Fibroblast of the aortic adventitia (primary cell): Measurements from ENCODE around the gene SBDS. TPM values are rescaled to one million over a fixed set of nuclear protein-coding genes. Genes with fewer than 3 reads are reported as not detected.
"Not testable (repeated sequence)": the region's sequence is repeated elsewhere in the genome, so short reads cannot be mapped to it uniquely, and the experiment has no call there.

Experiments
- DNase-seq: peaks from one replicate; pipeline ENCODE4 v3.0.0-alpha.2; 2010; ENCODE audit warnings: low read depth
- H3K4me3 ChIP-seq: 2 replicates; pipeline ENCODE4 v1.5.1; 2011; ENCODE audit warnings: low read depth, mild to moderate bottlenecking, control low read depth, low read length, moderate library complexity
- total RNA-seq: library from RNA; depleted of rRNA; stranded (reverse); fragments of >200 nt; gene quantifications from 2 replicates; pipeline ENCODE4 v1.2.3, GENCODE V29; 2012; ENCODE audit warnings: low replicate concordance
- TF ChIP-seq, protein P1 (sequence below): IDR thresholded peaks from 2 replicates; pipeline ENCODE4 v1.5.1; 2011; ENCODE audit warnings: mild to moderate bottlenecking, low read length, control low read depth, inconsistent platforms; ENCODE audit not compliant: insufficient read depth

The SBDS gene
- 51.9 and 94.1 TPM in 2 replicates for total RNA-seq

GRCh38 chr7:66995050-66995776 lies at the start of gene SBDS:
Gene SBDS, minus strand, starts transcription at chr7:66995586. Its CDS starts 169 bp downstream, at chr7:66995417.
- H3K4me3 ChIP-seq = peak within 1 kb of the TSS; percentile 72
- peak; percentile 99 for DNase-seq

DNA sequence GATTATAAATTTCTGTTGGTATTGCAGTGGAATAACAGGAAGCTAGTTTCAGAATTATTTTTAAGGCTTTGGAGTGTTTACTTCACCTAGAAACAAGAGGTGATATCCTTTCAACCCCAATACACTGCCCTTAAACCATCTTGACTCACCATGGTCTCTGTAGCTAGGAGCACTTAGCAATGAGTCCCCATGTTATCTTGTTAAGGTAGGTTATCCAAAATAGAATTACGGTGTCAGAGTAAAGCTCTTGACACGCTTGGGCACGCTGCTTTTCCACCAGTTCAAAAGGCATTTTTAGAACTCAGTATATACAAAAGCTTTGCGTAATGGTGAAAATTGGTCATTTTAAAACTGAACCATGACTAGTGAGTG lies 48.2 kb upstream of the SBDS start:
- not testable (repeated sequence) for DNase-seq, H3K4me3 ChIP-seq

- peak; percentile 78 for DNase-seq
- H3K4me3 ChIP-seq = not testable (repeated sequence)
Measured at GRCh38 chr7:67042781-67043558, 47.6 kb upstream of the SBDS start.

GRCh38 chr7:67040832-67041231 lies 45.4 kb upstream of the SBDS start:
- TF ChIP-seq, protein P1, sequence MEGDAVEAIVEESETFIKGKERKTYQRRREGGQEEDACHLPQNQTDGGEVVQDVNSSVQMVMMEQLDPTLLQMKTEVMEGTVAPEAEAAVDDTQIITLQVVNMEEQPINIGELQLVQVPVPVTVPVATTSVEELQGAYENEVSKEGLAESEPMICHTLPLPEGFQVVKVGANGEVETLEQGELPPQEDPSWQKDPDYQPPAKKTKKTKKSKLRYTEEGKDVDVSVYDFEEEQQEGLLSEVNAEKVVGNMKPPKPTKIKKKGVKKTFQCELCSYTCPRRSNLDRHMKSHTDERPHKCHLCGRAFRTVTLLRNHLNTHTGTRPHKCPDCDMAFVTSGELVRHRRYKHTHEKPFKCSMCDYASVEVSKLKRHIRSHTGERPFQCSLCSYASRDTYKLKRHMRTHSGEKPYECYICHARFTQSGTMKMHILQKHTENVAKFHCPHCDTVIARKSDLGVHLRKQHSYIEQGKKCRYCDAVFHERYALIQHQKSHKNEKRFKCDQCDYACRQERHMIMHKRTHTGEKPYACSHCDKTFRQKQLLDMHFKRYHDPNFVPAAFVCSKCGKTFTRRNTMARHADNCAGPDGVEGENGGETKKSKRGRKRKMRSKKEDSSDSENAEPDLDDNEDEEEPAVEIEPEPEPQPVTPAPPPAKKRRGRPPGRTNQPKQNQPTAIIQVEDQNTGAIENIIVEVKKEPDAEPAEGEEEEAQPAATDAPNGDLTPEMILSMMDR = peak; percentile 18
- not testable (repeated sequence) for H3K4me3 ChIP-seq, DNase-seq

DNA sequence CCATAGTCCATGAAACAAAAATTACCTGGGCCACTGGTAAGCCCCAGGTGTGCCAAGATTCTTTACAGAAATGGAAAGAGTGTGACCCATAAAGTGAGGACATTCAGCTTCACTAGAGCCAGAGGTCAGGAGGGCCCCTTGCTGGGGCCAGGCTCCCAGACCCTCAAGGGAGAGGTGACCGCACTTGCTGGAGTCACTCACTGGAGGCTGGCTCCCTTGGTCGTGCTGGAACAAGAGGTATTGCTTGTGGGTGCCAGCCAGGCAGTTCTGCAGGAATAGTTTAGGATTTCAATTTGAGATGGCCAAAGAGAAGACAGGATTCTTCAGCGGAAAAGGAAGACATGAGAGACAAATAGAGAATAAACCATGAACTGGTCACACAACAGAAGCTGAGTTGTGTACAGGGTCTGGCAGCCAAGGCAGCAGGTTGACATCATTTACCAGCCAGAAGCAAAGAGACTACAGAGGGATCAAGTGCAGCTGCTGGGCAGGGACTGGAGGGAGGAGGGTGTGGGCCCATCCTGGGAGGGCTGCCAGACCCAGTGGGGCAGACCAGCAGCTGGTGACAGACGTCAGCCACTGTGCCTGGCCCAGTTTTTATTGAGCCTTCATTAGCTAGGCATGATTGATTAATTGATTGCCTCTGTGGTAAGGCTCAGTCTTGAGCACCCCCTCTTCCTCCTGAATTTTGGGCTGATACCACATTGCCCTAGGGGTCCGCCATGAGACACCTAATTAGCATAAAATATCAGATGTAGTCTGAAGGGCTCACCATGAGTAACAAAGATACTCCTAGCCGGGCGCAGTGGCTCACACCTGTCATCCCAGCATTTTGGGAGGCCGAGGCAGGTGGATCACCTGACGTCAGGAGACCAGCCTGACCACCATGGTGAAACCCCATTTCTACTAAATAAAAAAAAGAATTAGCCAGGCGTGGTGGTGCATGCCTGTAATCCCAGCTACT lies 41.3 kb upstream of the SBDS start:
- not testable (repeated sequence) for DNase-seq, H3K4me3 ChIP-seq

DNA sequence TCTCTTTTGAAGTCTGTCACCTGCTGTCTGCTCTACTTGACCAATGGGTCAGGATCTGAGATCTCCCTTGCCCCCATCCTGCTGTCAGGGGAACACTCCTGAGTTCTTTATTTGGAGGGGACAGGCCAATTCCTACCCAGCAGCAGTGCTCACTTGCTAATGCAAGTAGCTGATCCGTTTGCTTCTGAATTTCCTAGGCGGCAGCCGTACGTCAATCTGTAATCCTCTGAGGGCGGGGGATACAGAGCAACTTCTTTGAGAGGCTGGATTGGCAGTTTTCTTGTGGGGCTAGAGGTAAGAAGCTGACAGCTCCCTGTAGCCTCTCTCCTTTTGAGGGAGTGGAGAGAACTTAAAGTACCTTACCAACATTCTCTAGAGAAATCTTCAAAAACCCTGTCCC lies 37.9 kb upstream of the SBDS start:
- TF ChIP-seq, protein P1 = no peak
- H3K4me3 ChIP-seq = no peak overlapping the region
- no peak for DNase-seq

GRCh38 chr7:67031685-67032084 lies 36.3 kb upstream of the SBDS start:
- not testable (repeated sequence) for H3K4me3 ChIP-seq, DNase-seq

GRCh38 chr7:67025459-67025858 lies 30.1 kb upstream of the SBDS start:
- peak; percentile 64 for DNase-seq
- H3K4me3 ChIP-seq = not testable (repeated sequence)

DNA sequence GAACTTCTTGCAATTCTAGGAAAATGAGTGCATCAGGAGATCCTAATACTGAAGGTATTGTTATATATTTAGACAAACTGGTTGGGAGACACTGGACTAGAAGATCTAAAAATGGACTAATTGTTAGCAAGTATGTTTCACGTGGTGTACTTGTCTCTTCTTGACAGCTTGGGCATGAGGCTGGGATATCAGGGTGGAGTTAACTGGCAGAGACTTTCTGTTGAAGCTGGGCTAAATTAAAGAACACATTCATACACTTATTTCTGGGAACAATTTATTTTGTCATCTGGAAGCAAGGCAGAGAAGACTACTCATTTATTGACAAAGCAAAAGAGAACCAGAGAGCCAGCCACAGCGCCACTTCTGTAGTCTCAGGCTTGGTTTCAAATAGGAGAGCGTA lies 27.1 kb upstream of the SBDS start:
- TF ChIP-seq, protein P1 = no peak
- no peak overlapping the region for H3K4me3 ChIP-seq
- DNase-seq = peak; percentile 61
